ENCODE data around the gene SUSD1.

Gene SUSD1

DNA sequence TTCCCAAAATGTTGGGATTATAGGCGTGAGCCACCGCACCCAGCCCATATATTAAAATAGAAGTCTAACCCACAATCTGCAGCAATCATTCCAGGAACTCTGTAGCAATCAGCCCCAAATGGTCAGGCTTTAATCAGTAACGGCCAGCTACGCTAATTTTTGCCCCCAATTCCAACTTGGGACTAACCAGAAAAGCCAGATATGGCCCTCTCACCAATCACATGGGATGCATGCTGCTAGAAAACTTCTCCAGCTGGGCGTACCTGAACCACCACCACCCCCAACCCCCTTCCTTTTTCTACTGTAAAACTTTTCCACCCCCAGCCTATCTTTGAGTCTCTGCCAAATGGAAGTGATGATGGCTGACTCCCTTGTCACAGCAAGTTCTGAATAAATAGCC, 4.1 kb downstream of the SUSD1 start:
- Histone ChIP-seq H3K27me3 (ENCODE audit: low read length) (no peaks in the 10 kb centered on the region), H4K20me1 (ENCODE audit: low read depth, low read length) (no peaks in the 10 kb centered on the region), H3K9me2 (replicated peaks; ENCODE audit: insufficient read depth, low read length) (no peaks in the 10 kb centered on the region), H3F3A (ENCODE audit: insufficient read depth) (no peaks in the 10 kb centered on the region), H3K79me2 (ENCODE audit: insufficient read depth, low read length) (no peaks in the 10 kb centered on the region), H3K36me3 (ENCODE audit: low read length) (no peaks in the 10 kb centered on the region), H3K4me3 (ENCODE audit: insufficient read depth, low read length, poor library complexity, severe bottlenecking) (no peak overlapping the region), H3K9ac (ENCODE audit: low read length) (no peak overlapping the region), H3K4me2 (ENCODE audit: low read depth, low read length, poor library complexity, severe bottlenecking) (no peak overlapping the region), H3K9me3 (ENCODE audit: insufficient read depth, low read length) (no peaks in the 10 kb centered on the region), H3K27ac (ENCODE audit: low read depth, low read length) (no peak overlapping the region), H2AFZ (ENCODE audit: low read depth, low read length, severe bottlenecking) (no peak overlapping the region)
- TF ChIP-seq EZH2phosphoT487 (conservative IDR thresholded peaks at IDR 0.05; ENCODE audit: low read length), result no peak
- TF ChIP-seq, protein P1, sequence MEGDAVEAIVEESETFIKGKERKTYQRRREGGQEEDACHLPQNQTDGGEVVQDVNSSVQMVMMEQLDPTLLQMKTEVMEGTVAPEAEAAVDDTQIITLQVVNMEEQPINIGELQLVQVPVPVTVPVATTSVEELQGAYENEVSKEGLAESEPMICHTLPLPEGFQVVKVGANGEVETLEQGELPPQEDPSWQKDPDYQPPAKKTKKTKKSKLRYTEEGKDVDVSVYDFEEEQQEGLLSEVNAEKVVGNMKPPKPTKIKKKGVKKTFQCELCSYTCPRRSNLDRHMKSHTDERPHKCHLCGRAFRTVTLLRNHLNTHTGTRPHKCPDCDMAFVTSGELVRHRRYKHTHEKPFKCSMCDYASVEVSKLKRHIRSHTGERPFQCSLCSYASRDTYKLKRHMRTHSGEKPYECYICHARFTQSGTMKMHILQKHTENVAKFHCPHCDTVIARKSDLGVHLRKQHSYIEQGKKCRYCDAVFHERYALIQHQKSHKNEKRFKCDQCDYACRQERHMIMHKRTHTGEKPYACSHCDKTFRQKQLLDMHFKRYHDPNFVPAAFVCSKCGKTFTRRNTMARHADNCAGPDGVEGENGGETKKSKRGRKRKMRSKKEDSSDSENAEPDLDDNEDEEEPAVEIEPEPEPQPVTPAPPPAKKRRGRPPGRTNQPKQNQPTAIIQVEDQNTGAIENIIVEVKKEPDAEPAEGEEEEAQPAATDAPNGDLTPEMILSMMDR (IDR thresholded peaks at IDR 0.05; ENCODE audit: insufficient read depth, low read length, poor library complexity, severe bottlenecking), result no peak

DNA sequence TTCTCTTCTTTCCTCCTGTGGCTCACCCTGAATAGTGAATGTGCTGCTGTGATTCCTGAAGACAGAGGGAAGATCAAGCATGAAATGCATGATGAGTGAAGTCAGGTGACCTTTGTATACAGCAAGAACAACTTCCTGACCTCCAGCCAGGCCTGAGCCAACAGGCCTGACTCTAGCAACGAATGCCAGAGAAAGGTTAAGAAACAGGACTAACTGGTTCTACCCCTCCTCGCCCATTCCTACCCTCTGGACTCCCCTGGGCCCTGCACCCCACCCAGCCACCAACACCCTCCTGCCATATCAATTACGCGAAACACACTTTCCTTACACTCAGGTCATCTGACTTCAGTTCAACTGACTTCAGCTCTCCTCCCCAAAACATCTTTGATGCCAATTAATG, 4.9 kb downstream of the SUSD1 start:
- no peaks in the 10 kb centered on the region for H4K20me1 ChIP-seq (ENCODE audit: low read depth, low read length)
- H3K4me3 ChIP-seq (ENCODE audit: insufficient read depth, low read length, poor library complexity, severe bottlenecking), result no peak overlapping the region
- no peak overlapping the region for H2AFZ ChIP-seq (ENCODE audit: low read depth, low read length, severe bottlenecking)
- H3K9me2 ChIP-seq (replicated peaks; ENCODE audit: insufficient read depth, low read length), result no peaks in the 10 kb centered on the region
- H3K27me3 ChIP-seq (ENCODE audit: low read length), result no peaks in the 10 kb centered on the region
- no peaks in the 10 kb centered on the region for H3K9me3 ChIP-seq (ENCODE audit: insufficient read depth, low read length)
- no peaks in the 10 kb centered on the region for H3F3A ChIP-seq (ENCODE audit: insufficient read depth)
- no peak for TF ChIP-seq EZH2phosphoT487 (conservative IDR thresholded peaks at IDR 0.05; ENCODE audit: low read length)
- TF ChIP-seq, protein P1 (IDR thresholded peaks at IDR 0.05; ENCODE audit: insufficient read depth, low read length, poor library complexity, severe bottlenecking), result no peak
- H3K36me3 ChIP-seq (ENCODE audit: low read length), result no peaks in the 10 kb centered on the region
- no peak overlapping the region for H3K4me2 ChIP-seq (ENCODE audit: low read depth, low read length, poor library complexity, severe bottlenecking)
- H3K9ac ChIP-seq (ENCODE audit: low read length), result no peak overlapping the region
- H3K27ac ChIP-seq (ENCODE audit: low read depth, low read length), result no peak overlapping the region
- no peaks in the 10 kb centered on the region for H3K79me2 ChIP-seq (ENCODE audit: insufficient read depth, low read length)

DNA sequence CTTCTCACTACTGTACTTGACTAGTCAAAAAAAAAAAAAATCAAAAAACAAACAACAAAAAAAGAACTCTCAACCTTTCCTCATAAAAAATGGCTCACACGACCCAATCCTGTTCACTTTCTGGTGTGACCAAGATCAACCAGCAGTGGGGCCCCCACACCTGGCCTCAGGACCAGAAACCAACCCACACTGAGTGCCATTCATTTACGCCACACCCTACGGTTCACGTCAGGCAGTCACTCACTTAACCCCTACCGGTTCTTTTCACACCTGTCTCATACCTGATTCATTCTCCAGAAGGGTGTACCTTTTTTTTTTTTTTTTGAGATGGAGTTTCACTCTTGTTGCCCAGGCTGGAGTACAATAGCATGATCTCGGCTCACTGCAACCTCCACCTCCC, 5.7 kb downstream of the SUSD1 start:
- Histone ChIP-seq H3K4me2 (ENCODE audit: low read depth, low read length, poor library complexity, severe bottlenecking) (no peak overlapping the region), H3K9me2 (replicated peaks; ENCODE audit: insufficient read depth, low read length) (no peaks in the 10 kb centered on the region), H2AFZ (ENCODE audit: low read depth, low read length, severe bottlenecking) (no peak overlapping the region), H3K9me3 (ENCODE audit: insufficient read depth, low read length) (no peaks in the 10 kb centered on the region), H3K79me2 (ENCODE audit: insufficient read depth, low read length) (no peaks in the 10 kb centered on the region), H4K20me1 (ENCODE audit: low read depth, low read length) (no peaks in the 10 kb centered on the region), H3K9ac (ENCODE audit: low read length) (no peak overlapping the region), H3K27ac (ENCODE audit: low read depth, low read length) (no peak overlapping the region), H3K27me3 (ENCODE audit: low read length) (no peaks in the 10 kb centered on the region), H3F3A (ENCODE audit: insufficient read depth) (no peaks in the 10 kb centered on the region), H3K4me3 (ENCODE audit: insufficient read depth, low read length, poor library complexity, severe bottlenecking) (no peak overlapping the region), H3K36me3 (ENCODE audit: low read length) (no peaks in the 10 kb centered on the region)
- TF ChIP-seq EZH2phosphoT487 (conservative IDR thresholded peaks at IDR 0.05; ENCODE audit: low read length), result no peak

DNA sequence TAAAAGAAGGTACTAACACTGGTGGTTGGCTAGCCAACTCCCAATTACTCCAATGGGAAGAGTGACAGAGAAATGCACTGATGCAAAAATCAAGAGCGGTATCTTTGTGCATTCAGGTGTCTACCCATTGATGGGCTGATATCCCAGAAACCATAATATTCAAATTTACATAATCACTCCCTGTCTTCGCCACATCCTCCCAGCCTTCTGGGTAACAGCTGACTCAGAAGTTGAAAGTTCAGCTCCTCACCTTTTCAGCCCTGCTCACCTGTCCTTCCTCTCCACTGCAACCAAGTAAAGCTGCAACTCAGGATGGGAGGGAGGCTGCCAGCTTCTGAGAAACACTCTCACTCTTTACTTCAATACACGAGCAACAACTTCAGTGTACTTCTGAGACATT, 6.9 kb downstream of the SUSD1 start:
- Histone ChIP-seq H3K36me3 (ENCODE audit: low read length) (no peaks in the 10 kb centered on the region), H3K9me2 (replicated peaks; ENCODE audit: insufficient read depth, low read length) (no peaks in the 10 kb centered on the region), H3K79me2 (ENCODE audit: insufficient read depth, low read length) (no peaks in the 10 kb centered on the region), H3K4me2 (ENCODE audit: low read depth, low read length, poor library complexity, severe bottlenecking) (no peak overlapping the region), H3K9me3 (ENCODE audit: insufficient read depth, low read length) (no peaks in the 10 kb centered on the region), H3K4me3 (ENCODE audit: insufficient read depth, low read length, poor library complexity, severe bottlenecking) (no peak overlapping the region), H3K9ac (ENCODE audit: low read length) (no peak overlapping the region), H2AFZ (ENCODE audit: low read depth, low read length, severe bottlenecking) (no peak overlapping the region), H3K27ac (ENCODE audit: low read depth, low read length) (no peak overlapping the region), H3F3A (ENCODE audit: insufficient read depth) (no peaks in the 10 kb centered on the region), H4K20me1 (ENCODE audit: low read depth, low read length) (no peaks in the 10 kb centered on the region), H3K27me3 (ENCODE audit: low read length) (no peaks in the 10 kb centered on the region)
- no peak for TF ChIP-seq EZH2phosphoT487 (conservative IDR thresholded peaks at IDR 0.05; ENCODE audit: low read length)
- TF ChIP-seq, protein P1 (IDR thresholded peaks at IDR 0.05; ENCODE audit: insufficient read depth, low read length, poor library complexity, severe bottlenecking), result no peak

All from SU-DHL-6 (cell line).